IPS DF 4.7 (cell line): ENCODE data around the gene TTC24.
"Not testable (repeated sequence)": the region's sequence is repeated elsewhere in the genome, so short reads cannot be mapped to it uniquely, and the experiment has no call there.

ENCODE experiments used
- DNase-seq: peaks from one replicate; pipeline ENCODE4 v3.0.0-alpha.2; 2013; ENCODE audit warnings: low spot score; ENCODE audit errors: extremely low read depth

TTC24 gene

GRCh38 chr1:156586323-156586722 is 6.8 kb downstream of the TTC24 start:
- no peak for DNase-seq

- no peak for DNase-seq
Measured at GRCh38 chr1:156586892-156587477, 7.5 kb downstream of the TTC24 start.

- not testable (repeated sequence) for DNase-seq
Measured at GRCh38 chr1:156587927-156588326, 8.4 kb downstream of the TTC24 start.

- DNase-seq: no peak
Measured at GRCh38 chr1:156589546-156589945, 10.0 kb downstream of the TTC24 start.

- no peak for DNase-seq
Measured at GRCh38 chr1:156590326-156591180, 11.0 kb downstream of the TTC24 start.

- DNase-seq: no peak
Measured at GRCh38 chr1:156591181-156591431, 11.6 kb downstream of the TTC24 start.

- DNase-seq: no peak
Measured at GRCh38 chr1:156591432-156592157, 12.1 kb downstream of the TTC24 start, which contains the start of gene NAXE. Gene NAXE (plus strand): TSS chr1:156591776. CDS start chr1:156591805, 29 bp downstream.

GRCh38 chr1:156592158-156592909 is 12.8 kb downstream of the TTC24 start:
- no peak for DNase-seq

GRCh38 chr1:156592910-156593660 is 13.6 kb downstream of the TTC24 start:
- no peak for DNase-seq

GRCh38 chr1:156593661-156593989 is 14.1 kb downstream of the TTC24 start:
- no peak for DNase-seq

- no peak for DNase-seq
Measured at GRCh38 chr1:156594190-156594589, 14.7 kb downstream of the TTC24 start.

GRCh38 chr1:156595016-156595415 is 15.5 kb downstream of the TTC24 start:
- DNase-seq: no peak

GRCh38 chr1:156596426-156596825 is 16.9 kb downstream of the TTC24 start:
- DNase-seq: no peak

GRCh38 chr1:156598125-156598524 is 18.6 kb downstream of the TTC24 start:
- DNase-seq: no peak

GRCh38 chr1:156598731-156599432 is 19.4 kb downstream of the TTC24 start:
- no peak for DNase-seq

- DNase-seq: no peak
Measured at GRCh38 chr1:156599811-156600210, 20.3 kb downstream of the TTC24 start.

- no peak for DNase-seq
Measured at GRCh38 chr1:156600733-156601121, 21.2 kb downstream of the TTC24 start.

GRCh38 chr1:156601122-156601830 is 21.8 kb downstream of the TTC24 start, which contains the start of gene GPATCH4:
Gene GPATCH4 (minus strand): TSS chr1:156601479.
- DNase-seq: no peak

- DNase-seq: no peak
Measured at GRCh38 chr1:156601892-156602291, 22.4 kb downstream of the TTC24 start.

- no peak for DNase-seq
Measured at GRCh38 chr1:156602557-156602993, 23.1 kb downstream of the TTC24 start.
